GM20431 (cell line): ENCODE measurements around the gene COL8A1.

Experiments used
- in situ Hi-C: fragments of 300-500 bp; cut with MseI, MboI; formaldehyde crosslinking; loops from one replicate; pipeline ENCODE4 v1.15.0; 2020; ENCODE audit warnings: low sequenced_read_pairs; ENCODE audit not compliant: unreplicated experiment

Gene COL8A1

GRCh38 chr3:99637368-99638111 is 854 bp upstream of the COL8A1 start:
- in situ Hi-C loops = no loop called here

- in situ Hi-C loops = no loop called here
These were observed 1.2 kb downstream of the COL8A1 start for GRCh38 chr3:99639579-99639978.

- in situ Hi-C loops = no loop called here
These were observed 1.9 kb downstream of the COL8A1 start for GRCh38 chr3:99640214-99640851.

- in situ Hi-C loops = no loop called here
These were observed 3.1 kb downstream of the COL8A1 start for GRCh38 chr3:99641480-99641879.

GRCh38 chr3:99641982-99642381 is 3.6 kb downstream of the COL8A1 start:
- in situ Hi-C loops = no loop called here

- in situ Hi-C loops = no loop called here
These were observed 5.6 kb downstream of the COL8A1 start for GRCh38 chr3:99644017-99644416.

- in situ Hi-C loops = no loop called here
These were observed 6.4 kb downstream of the COL8A1 start for GRCh38 chr3:99644746-99645145.

GRCh38 chr3:99645277-99646106 is 7.1 kb downstream of the COL8A1 start:
- in situ Hi-C loops = no loop called here

- in situ Hi-C loops = no loop called here
These were observed 7.7 kb downstream of the COL8A1 start for GRCh38 chr3:99646107-99646435.

- in situ Hi-C loops = no loop called here
These were observed 8.7 kb downstream of the COL8A1 start for GRCh38 chr3:99647081-99647480.

- in situ Hi-C loops = no loop called here
These were observed 9.7 kb downstream of the COL8A1 start for GRCh38 chr3:99648101-99648500.

GRCh38 chr3:99648516-99648915 is 10.1 kb downstream of the COL8A1 start:
- in situ Hi-C loops = no loop called here

- in situ Hi-C loops = no loop called here
These were observed 13.1 kb downstream of the COL8A1 start for GRCh38 chr3:99651531-99651930.

GRCh38 chr3:99656624-99657023 is 18.2 kb downstream of the COL8A1 start:
- in situ Hi-C loops = no loop called here

- in situ Hi-C loops = no loop called here
These were observed 19.9 kb downstream of the COL8A1 start for GRCh38 chr3:99658274-99658673.

GRCh38 chr3:99659032-99659431 is 20.6 kb downstream of the COL8A1 start:
- in situ Hi-C loops = no loop called here

- in situ Hi-C loops = no loop called here
These were observed 21.6 kb downstream of the COL8A1 start for GRCh38 chr3:99659951-99660350.

- in situ Hi-C loops = no loop called here
These were observed 24.6 kb downstream of the COL8A1 start for GRCh38 chr3:99662838-99663570.

GRCh38 chr3:99663977-99664376 is 25.6 kb downstream of the COL8A1 start:
- in situ Hi-C loops = no loop called here

- in situ Hi-C loops = no loop called here
These were observed 26.6 kb downstream of the COL8A1 start for GRCh38 chr3:99665017-99665416.
